SJCRH30 (cell line): ENCODE results near the gene CDK13. TPM values are rescaled to one million over a fixed set of nuclear protein-coding genes. Genes with fewer than 3 reads are reported as not detected.
"Not testable (repeated sequence)": the region's sequence is repeated elsewhere in the genome, so short reads cannot be mapped to it uniquely, and the experiment has no call there.

ENCODE experiments used
- DNase-seq, 2 experiments: peaks; one replicate each; pipeline ENCODE4 v3.0.0-alpha.2; 2015 to 2020
- H3K27ac ChIP-seq: fragments of 250-450 bp; sonication (Bioruptor Pico); 2 replicates; pipeline ENCODE4 v1.5.1; 2020; ENCODE audit warnings: mild to moderate bottlenecking, moderate library complexity
- H3K27me3 ChIP-seq: fragments of 250-450 bp; sonication (Bioruptor Pico); 2 replicates; pipeline ENCODE4 v1.5.1; 2020; ENCODE audit warnings: mild to moderate bottlenecking, moderate library complexity
- H3K36me3 ChIP-seq: fragments of 250-450 bp; sonication (Bioruptor Pico); 2 replicates; pipeline ENCODE4 v1.5.1; 2020; ENCODE audit warnings: mild to moderate bottlenecking, moderate library complexity
- H3K4me1 ChIP-seq: fragments of 250-450 bp; sonication (Bioruptor Pico); 2 replicates; pipeline ENCODE4 v1.5.1; 2020; ENCODE audit warnings: mild to moderate bottlenecking, moderate library complexity
- H3K4me3 ChIP-seq: fragments of 250-450 bp; sonication (Bioruptor Pico); 2 replicates; pipeline ENCODE4 v1.5.1; 2020; ENCODE audit warnings: mild to moderate bottlenecking, moderate library complexity
- H3K9me3 ChIP-seq: fragments of 250-450 bp; sonication (Bioruptor Pico); replicated peaks from 2 replicates; pipeline ENCODE4 v1.5.1; 2020; ENCODE audit warnings: mild to moderate bottlenecking, moderate library complexity
- total RNA-seq: library from RNA; depleted of rRNA; stranded (reverse); fragments of >200 nt; shearing (Covaris generic); gene quantifications from 2 replicates; pipeline ENCODE4 v1.2.3, GENCODE V29; 2014

The CDK13 gene
- total RNA-seq, 1 experiment from 2014 or later = 70.5 TPM

DNA sequence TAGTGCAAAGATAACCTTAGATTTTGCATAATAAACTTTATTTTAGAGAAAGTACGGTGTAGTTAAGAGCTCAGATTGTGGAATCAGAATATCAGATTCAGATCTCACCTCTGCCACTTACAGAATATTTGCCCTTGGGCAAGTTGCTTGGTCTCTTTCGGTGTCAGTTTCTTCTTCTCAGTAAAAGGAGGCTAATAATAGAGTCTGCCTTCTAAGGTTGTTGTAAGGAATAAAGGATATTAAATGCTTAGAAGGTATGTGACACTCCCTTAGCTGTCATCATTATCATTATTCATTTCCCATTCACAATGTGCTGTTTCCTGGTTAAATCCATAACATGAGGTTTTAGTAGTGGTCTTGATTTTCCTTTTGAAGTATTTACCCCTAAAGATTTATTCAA, 142.1 kb downstream of the CDK13 start:
- H3K4me1 ChIP-seq = no peaks in the 10 kb centered on the region
- H3K27ac ChIP-seq = no peak overlapping the region
- no peak overlapping the region for H3K4me3 ChIP-seq
- DNase-seq = no peak
- H3K9me3 ChIP-seq = no peaks in the 10 kb centered on the region
- H3K36me3 ChIP-seq = peaks cover 75% of the 10 kb centered on the region
- no peaks in the 10 kb centered on the region for H3K27me3 ChIP-seq

DNA sequence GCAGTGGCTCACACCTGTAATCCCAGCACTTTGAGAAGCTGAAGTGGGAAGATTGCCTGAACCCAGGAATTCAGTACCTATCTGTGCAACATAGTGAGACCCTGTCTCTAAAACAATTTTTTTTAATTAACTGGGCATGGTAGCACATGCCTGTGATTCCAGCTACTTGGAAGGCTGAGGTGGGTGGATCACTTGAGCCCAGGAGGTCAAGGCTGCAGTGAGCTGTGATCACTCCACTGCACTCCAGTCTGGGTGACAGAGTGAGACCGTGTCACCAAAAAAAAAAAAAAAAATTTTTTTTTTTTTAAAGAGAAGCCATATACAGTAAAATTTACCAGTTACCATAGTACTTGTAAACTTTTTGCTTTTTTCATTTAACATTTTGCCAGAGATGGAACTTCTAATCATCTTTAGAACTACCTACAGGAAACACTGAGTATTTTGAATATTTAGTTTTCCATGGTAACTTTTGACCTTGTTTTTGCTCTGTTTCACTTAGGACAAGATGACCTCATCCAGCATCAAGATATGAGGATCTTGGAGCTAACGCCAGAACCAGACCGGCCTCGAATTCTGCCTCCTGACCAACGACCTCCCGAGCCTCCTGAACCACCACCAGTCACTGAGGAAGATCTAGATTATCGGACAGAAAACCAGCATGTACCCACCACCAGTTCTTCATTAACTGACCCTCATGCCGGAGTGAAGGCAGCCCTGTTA, 143.7 kb downstream of the CDK13 start:
- Histone ChIP-seq H3K27me3 (no peaks in the 10 kb centered on the region), H3K4me1 (no peaks in the 10 kb centered on the region), H3K4me3 (no peak overlapping the region), H3K27ac (no peak overlapping the region), H3K9me3 (no peaks in the 10 kb centered on the region), H3K36me3 (peaks cover 64% of the 10 kb centered on the region)
- no peak for DNase-seq

DNA sequence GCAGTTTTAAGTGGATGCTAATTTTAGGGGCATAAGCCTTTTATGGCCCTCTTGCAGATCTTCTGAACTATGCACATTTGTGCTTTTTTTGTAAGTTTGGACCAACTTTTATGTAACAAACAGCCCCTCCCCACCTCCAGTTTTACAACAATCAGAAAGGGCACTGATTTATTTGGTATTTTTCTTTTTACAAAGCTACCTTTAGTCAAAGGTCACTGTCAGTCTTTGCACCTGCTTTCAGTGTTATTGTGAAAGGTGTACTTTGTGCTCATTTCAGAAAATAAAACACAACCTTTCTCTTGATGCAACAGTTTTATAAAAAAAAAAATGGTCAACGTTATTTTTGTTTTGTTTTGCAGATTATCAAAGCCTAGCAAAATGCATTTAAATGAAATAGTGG, 145.2 kb downstream of the CDK13 start:
- no peak overlapping the region for H3K4me3 ChIP-seq
- no peaks in the 10 kb centered on the region for H3K9me3 ChIP-seq
- H3K27me3 ChIP-seq = no peaks in the 10 kb centered on the region
- no peak for DNase-seq
- H3K4me1 ChIP-seq = no peaks in the 10 kb centered on the region
- H3K27ac ChIP-seq = no peak overlapping the region
- H3K36me3 ChIP-seq = peaks cover 51% of the 10 kb centered on the region

DNA sequence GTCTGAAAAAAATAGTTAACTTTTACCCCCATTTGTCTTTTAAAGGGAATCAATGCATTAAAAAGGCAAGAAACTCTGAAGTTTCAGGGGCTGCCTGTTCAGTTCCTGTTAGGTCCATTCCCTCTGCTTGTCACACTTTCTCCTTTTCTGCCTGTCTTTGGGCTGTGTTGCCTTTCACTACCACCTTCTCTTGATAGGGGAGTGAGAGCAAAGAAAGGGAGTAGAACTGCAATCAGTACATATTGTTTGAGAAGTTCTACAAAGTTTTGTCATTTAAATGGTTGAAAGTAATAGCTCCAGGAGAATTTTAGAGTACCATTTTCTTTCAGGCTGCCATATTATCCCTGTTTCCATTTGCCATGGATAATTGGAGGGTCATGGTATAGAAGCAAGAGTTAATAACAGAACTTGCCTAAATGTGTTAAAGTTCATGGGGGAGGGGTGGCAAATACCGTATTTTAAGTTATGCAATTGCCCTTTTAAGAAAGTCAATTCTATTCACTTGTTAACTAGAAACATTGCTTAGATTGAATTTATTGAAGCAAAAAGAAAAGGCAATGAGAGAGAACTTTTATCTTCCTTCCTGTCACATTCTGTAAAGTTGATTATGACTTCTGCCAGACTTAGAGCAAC, 145.8 kb downstream of the CDK13 start:
- Histone ChIP-seq H3K4me3 (no peak overlapping the region), H3K27ac (no peak overlapping the region), H3K27me3 (no peaks in the 10 kb centered on the region), H3K36me3 (peaks cover 46% of the 10 kb centered on the region), H3K9me3 (no peaks in the 10 kb centered on the region), H3K4me1 (no peaks in the 10 kb centered on the region)
- no peak for DNase-seq

DNA sequence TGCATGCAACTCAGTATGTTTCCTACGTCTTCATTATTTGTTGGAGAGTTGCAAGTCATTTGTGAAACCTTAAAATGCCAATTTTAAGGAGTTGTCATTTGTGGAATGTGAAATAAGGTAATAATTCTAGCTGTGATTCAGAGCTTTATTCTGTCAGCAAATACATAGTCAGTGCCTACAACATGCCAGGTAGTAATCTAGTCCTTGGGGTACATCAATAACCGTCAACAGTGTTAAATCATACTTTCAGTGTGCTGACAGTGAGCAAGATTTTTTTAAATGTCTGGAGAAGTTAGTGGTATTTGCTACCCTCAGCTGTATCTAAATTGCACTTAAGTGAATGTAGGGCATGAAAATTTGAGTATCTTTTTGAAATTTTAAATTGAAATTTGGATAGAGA, 147.7 kb downstream of the CDK13 start:
- no peak overlapping the region for H3K4me3 ChIP-seq
- peaks cover 35% of the 10 kb centered on the region for H3K36me3 ChIP-seq
- no peak for DNase-seq
- H3K9me3 ChIP-seq = no peaks in the 10 kb centered on the region
- no peaks in the 10 kb centered on the region for H3K4me1 ChIP-seq
- no peaks in the 10 kb centered on the region for H3K27me3 ChIP-seq
- H3K27ac ChIP-seq = no peak overlapping the region

DNA sequence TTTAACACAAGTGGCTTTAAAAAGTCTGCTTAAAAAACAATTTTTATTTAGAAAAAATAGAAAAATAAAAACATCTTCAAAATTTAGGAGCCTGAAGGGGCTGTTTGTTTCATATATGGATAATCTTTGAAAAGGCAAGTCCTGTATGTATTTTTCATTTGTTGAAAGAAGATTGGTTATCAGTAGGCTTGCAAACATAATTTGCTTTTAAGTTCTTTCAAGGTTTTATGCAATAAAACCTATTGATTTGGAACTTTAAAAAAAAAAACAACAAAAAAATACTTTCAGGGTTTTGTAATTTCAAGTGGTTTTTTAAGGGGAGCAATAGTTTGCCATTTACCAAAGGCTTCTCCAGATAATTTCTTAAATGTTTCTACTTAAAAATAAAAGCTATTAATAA, 148.8 kb downstream of the CDK13 start:
- Histone ChIP-seq H3K27ac (no peak overlapping the region), H3K4me1 (no peaks in the 10 kb centered on the region), H3K27me3 (no peaks in the 10 kb centered on the region), H3K36me3 (peaks cover 28% of the 10 kb centered on the region), H3K4me3 (no peak overlapping the region), H3K9me3 (no peaks in the 10 kb centered on the region)
- DNase-seq = no peak

DNA sequence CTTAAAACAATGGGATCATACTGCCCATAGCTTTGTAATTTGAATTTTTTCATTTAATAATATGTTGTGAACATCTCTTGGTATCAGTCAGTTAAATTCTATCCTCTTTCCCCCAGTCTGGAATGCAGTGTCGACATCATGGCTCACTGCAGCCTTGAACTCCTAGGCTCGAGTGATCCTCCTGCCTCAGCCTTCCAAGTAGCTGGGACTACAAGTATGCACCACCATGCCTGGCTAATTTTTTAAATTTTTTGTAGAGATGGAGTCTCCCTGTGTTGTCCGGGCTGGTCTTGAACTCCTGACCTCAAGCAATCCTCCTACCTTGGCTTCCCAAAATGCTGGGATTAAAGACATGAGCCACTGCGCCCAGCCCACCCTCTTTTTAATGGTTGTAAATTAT, 149.8 kb downstream of the CDK13 start:
- no peak overlapping the region for H3K4me3 ChIP-seq
- DNase-seq = no peak
- no peak overlapping the region for H3K27ac ChIP-seq
- H3K27me3 ChIP-seq = no peaks in the 10 kb centered on the region
- H3K4me1 ChIP-seq = no peaks in the 10 kb centered on the region
- H3K9me3 ChIP-seq = no peaks in the 10 kb centered on the region
- peaks cover 18% of the 10 kb centered on the region for H3K36me3 ChIP-seq

DNA sequence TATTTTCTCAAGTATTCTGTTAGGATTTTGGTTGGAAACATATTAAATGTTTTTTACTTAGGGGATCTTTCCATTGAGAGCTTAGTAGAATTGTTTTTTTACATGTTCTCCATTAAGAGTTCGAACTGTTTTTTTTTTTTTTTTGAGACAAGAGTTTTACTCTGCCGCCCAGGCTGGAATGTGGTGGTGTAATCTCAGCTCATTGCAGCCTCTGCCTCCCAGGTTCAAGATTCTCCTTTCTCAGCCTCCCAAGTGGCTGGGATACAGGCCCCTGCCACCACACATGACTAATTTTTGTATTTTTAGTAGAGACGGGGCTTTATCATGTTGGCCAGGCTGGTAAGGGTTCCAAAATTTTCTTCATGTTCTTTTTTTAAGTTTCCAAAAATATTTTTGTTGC, 151.1 kb downstream of the CDK13 start:
- H3K27me3 ChIP-seq = no peaks in the 10 kb centered on the region
- no peak for DNase-seq

DNA sequence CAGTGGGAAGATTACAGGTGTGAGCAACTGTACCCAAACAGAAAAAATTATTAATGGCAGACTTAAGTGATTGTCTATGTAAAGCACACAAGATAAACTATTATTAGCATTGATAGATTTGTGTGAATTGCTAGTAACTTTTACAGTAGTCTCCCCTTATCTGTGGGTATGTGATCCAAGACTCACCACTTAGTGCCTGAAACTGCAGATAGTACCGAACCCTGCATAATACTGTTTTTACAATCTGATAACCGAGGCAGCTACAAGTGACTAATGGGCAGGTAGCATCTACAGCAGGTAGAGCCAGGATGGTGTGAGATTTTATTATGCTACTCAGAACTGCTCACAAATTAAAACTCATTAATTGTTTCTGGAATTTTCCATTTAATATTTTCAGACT, 152.8 kb downstream of the CDK13 start:
- H3K9me3 ChIP-seq = no peaks in the 10 kb centered on the region
- no peak overlapping the region for H3K27ac ChIP-seq
- no peak overlapping the region for H3K4me3 ChIP-seq
- H3K36me3 ChIP-seq = no peaks in the 10 kb centered on the region; the same call in none of the 2 replicates
- no peaks in the 10 kb centered on the region for H3K4me1 ChIP-seq
- H3K27me3 ChIP-seq = no peaks in the 10 kb centered on the region
- DNase-seq = no peak

More for the DNA sequence above, 151.1 kb downstream of the CDK13 start:
- Histone ChIP-seq H3K4me1 (no peaks in the 10 kb centered on the region), H3K36me3 (peaks cover 7% of the 10 kb centered on the region), H3K4me3 (no peak overlapping the region), H3K9me3 (no peaks in the 10 kb centered on the region), H3K27ac (no peak overlapping the region)

DNA sequence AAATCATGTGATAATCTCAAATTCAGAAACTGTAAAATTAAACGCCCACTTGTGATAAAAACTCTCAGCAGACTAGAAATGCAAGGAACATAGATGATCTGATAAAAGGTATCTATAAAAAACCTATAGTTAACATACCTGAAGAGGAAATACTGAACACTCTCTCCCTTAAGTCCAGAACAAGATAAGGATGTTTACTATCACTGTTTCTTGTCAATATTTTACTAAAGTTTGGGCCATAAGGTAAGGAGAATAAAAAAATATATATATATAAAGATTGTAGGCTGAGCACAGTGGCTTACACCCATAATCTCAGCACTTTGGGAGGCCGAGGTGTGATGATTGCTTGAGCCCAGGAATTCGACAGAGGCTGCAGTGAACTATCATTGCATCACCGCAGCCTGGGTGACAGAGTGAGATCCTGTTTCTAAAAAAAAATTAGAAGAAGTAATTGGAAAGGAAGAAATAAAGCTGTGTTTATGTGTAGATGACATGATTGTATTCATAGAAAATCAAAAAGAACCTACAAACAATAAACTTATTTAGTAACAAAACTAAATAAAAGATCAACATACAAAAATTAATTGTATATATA, 155.9 kb downstream of the CDK13 start:
- no peaks in the 10 kb centered on the region for H3K4me1 ChIP-seq
- H3K4me3 ChIP-seq = no peak overlapping the region
- H3K9me3 ChIP-seq = no peaks in the 10 kb centered on the region
- no peaks in the 10 kb centered on the region for H3K36me3 ChIP-seq
- DNase-seq = no peak
- no peaks in the 10 kb centered on the region for H3K27me3 ChIP-seq
- no peak overlapping the region for H3K27ac ChIP-seq

DNA sequence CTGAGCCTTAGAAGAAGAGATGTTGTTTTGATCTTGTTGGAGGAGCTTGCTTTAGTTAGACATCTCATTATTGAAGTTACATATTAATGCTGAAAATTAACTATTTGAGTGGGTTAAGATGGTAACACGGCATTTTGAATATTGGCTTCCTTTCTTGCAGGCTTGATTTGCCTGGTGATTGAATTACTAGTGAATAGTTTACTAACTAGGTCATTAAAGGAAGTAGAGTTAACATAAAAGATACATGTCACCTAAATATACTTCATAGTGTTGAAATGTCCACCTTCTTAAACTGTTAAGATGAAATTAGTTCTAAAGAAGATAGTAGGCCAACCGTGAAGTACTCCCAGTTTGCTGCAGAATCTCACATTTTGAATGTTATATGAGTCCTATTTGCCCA, 165.9 kb downstream of the CDK13 start:
- H3K9me3 ChIP-seq = no peaks in the 10 kb centered on the region
- no peaks in the 10 kb centered on the region for H3K4me1 ChIP-seq
- H3K27ac ChIP-seq = no peak overlapping the region
- H3K4me3 ChIP-seq = no peak overlapping the region
- no peaks in the 10 kb centered on the region for H3K27me3 ChIP-seq
- H3K36me3 ChIP-seq = no peaks in the 10 kb centered on the region
- DNase-seq = no peak

DNA sequence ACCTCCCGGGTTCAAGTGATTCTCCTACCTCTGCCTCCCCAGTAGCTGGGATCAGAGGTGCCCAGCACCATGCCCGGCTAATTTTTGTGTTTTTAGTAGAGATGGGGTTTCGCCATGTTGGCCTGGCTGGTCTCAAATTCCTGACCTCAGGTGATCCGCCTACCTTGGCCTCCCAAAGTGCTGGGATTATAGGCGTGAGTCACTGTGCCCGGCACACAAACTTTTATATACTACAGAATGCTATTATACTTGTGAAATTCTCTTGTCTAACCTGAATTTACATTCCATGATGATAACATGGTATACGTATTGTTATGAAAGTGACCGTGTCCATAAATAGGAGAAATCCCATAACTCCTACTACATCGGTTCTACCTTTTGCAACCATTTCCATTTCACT, 167.1 kb downstream of the CDK13 start:
- not testable (repeated sequence) for H3K36me3 ChIP-seq, H3K9me3 ChIP-seq, H3K27ac ChIP-seq, H3K4me1 ChIP-seq, DNase-seq, H3K27me3 ChIP-seq, H3K4me3 ChIP-seq

DNA sequence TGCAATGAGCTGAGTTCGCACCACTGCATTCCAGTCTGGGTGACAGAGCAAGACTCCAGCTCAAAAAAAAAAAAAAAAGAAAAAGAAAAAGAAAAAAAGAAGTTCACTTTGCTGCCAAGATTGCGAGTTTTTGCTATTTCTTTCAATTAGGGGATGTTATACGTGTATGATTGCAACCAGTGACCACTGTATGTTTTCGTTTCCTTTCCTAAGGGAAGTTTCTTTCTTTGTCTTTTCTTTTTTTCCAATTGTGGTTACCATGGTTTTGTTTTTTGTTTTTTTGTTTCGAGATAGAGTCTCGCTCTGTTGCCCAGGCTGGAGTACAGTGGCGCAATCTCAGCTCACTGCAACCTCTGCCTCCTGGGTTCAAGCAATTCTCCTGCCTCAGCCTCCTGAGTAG, 168.1 kb downstream of the CDK13 start:
- not testable (repeated sequence) for H3K9me3 ChIP-seq, H3K4me3 ChIP-seq, H3K27ac ChIP-seq, H3K27me3 ChIP-seq, H3K4me1 ChIP-seq, DNase-seq, H3K36me3 ChIP-seq

DNA sequence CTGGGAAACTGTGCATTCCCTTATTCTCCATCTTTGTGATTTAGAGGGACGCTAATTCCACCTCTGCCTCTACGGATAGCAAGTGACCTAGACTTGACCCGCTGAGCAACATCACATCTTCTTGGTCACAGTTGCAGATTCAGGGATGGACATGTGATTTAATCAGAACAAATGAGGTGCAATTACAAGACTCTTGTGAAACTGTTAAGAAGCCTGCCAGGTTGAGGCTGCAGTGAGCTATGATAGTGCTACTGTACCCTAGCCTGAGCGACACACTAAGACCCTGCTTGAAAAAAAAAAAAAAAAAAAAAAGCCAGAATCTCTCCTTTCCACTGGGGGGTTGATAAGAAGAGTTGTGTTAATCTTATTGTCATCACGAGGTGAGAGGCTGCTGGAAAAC, 170.0 kb downstream of the CDK13 start:
- H3K27me3 ChIP-seq = no peaks in the 10 kb centered on the region
- H3K36me3 ChIP-seq = peaks cover 3% of the 10 kb centered on the region; the same call in 1 of the 2 replicates
- no peak for DNase-seq
- no peak overlapping the region for H3K4me3 ChIP-seq
- no peaks in the 10 kb centered on the region for H3K9me3 ChIP-seq
- H3K4me1 ChIP-seq = no peaks in the 10 kb centered on the region
- H3K27ac ChIP-seq = no peak overlapping the region

DNA sequence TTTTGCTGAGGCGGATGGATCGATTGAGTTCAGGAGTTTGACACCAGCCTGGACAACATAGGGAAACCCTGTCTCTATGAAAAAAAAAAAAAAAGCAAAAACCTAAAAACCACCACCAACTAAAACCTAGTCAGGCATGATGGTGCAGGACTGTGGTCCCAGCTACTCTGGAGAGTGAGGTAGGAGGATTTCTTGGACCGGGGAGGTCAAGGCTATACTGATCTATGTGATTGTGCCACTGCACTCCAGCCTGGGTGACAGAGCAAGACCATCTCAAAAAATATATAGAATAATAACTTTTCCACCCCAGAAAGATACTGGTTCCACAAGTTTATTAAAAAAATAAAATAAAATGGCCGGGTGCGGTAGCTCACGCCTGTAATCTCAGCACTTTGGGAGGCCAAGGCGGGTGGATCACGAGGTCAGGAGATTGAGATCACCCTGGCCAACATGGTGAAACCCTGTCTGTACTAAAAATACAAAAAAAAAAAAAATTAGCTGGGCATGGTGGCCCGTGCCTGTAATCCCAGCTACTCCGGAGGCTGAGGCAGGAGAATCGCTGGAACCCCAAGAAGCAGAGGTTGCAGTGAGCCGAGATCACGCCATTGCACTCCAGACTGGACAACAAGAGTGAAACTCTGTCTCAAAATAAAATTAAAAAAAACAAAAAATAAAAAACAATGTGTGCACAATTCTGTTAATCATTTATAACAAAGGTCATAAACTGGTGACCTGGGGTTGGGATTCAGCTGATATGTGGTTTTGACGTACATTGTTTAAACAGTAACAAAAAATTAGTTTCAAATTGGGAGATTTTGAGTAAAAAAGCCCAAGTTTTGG, 172.3 kb downstream of the CDK13 start:
- not testable (repeated sequence) for DNase-seq

More for the DNA sequence above, 172.3 kb downstream of the CDK13 start:
- H3K36me3 ChIP-seq, H3K4me1 ChIP-seq, H3K27ac ChIP-seq, H3K4me3 ChIP-seq, H3K9me3 ChIP-seq, H3K27me3 ChIP-seq: not testable (repeated sequence)
